Measurements from ENCODE around the gene UGT1A10.
A peak's percentile ranks its signal among the peaks of the same experiment; 100 is the strongest.
"Not testable (repeated sequence)": the region's sequence is repeated elsewhere in the genome, so short reads cannot be mapped to it uniquely, and the experiment has no call there.

Gene UGT1A10

GRCh38 chr2:233692648-233693047, 56.4 kb downstream of the UGT1A10 start, which contains the start of gene UGT1A6:
Gene UGT1A6 (plus strand): TSS chr2:233692890. CDS start chr2:233693005, 115 bp downstream.
- DNase-seq (ENCODE audit: low read depth in 2 of 2), result no peak

GRCh38 chr2:233693963-233694362, 57.7 kb downstream of the UGT1A10 start:
- no peak for DNase-seq (ENCODE audit: low read depth in 2 of 2)

GRCh38 chr2:233698740-233699139, 62.5 kb downstream of the UGT1A10 start:
- no peak for DNase-seq (ENCODE audit: low read depth in 2 of 2)

- DNase-seq (ENCODE audit: low read depth in 2 of 2), result no peak
Measured at GRCh38 chr2:233699424-233700027, 63.3 kb downstream of the UGT1A10 start.

GRCh38 chr2:233700028-233700635, 63.9 kb downstream of the UGT1A10 start:
- DNase-seq (ENCODE audit: low read depth in 2 of 2), result no peak

GRCh38 chr2:233700842-233701241, 64.6 kb downstream of the UGT1A10 start:
- DNase-seq (ENCODE audit: low read depth in 2 of 2), result not testable (repeated sequence)

GRCh38 chr2:233702238-233702637, 66.0 kb downstream of the UGT1A10 start:
- no peak for DNase-seq (ENCODE audit: low read depth in 2 of 2)

- no peak for DNase-seq (ENCODE audit: low read depth in 2 of 2)
Measured at GRCh38 chr2:233705911-233706506, 69.8 kb downstream of the UGT1A10 start.

GRCh38 chr2:233706720-233707119, 70.5 kb downstream of the UGT1A10 start:
- no peak for DNase-seq (ENCODE audit: low read depth in 2 of 2)

- DNase-seq (ENCODE audit: low read depth in 2 of 2), result no peak
Measured at GRCh38 chr2:233707940-233708644, 71.8 kb downstream of the UGT1A10 start.

GRCh38 chr2:233708942-233709341, 72.7 kb downstream of the UGT1A10 start:
- no peak for DNase-seq (ENCODE audit: low read depth in 2 of 2)

- peak; percentile 36 to 72 for DNase-seq (ENCODE audit: low read depth in 2 of 2)
Measured at GRCh38 chr2:233711312-233712008, 75.2 kb downstream of the UGT1A10 start.

- no peak for DNase-seq (ENCODE audit: low read depth in 2 of 2)
Measured at GRCh38 chr2:233712611-233713261, 76.5 kb downstream of the UGT1A10 start, which contains the start of gene UGT1A5. Gene UGT1A5 (plus strand): TSS chr2:233712907. CDS start chr2:233712992, 85 bp downstream.

GRCh38 chr2:233713262-233713615, 77.0 kb downstream of the UGT1A10 start:
- no peak for DNase-seq (ENCODE audit: low read depth in 2 of 2)

GRCh38 chr2:233714121-233714520, 77.9 kb downstream of the UGT1A10 start:
- DNase-seq (ENCODE audit: low read depth in 2 of 2), result no peak

GRCh38 chr2:233718552-233718951, 82.3 kb downstream of the UGT1A10 start, which contains the start of gene UGT1A4:
Gene UGT1A4 (plus strand): TSS chr2:233718736. CDS start chr2:233718821, 85 bp downstream.
- DNase-seq (ENCODE audit: low read depth in 2 of 2), result no peak

GRCh38 chr2:233728723-233729301, 92.6 kb downstream of the UGT1A10 start, which contains the start of gene UGT1A3:
Gene UGT1A3 (plus strand): TSS chr2:233729042. CDS start chr2:233729127, 85 bp downstream.
- no peak for DNase-seq (ENCODE audit: low read depth in 2 of 2)

GRCh38 chr2:233736868-233737653, 100.8 kb downstream of the UGT1A10 start:
- DNase-seq (ENCODE audit: low read depth in 2 of 2), result not testable (repeated sequence)

- DNase-seq (ENCODE audit: low read depth in 2 of 2), result no peak
Measured at GRCh38 chr2:233740870-233741269, 104.6 kb downstream of the UGT1A10 start.

Data from stimulated activated CD4-positive, alpha-beta T cell treated with anti-CD3 and anti-CD28 coated beads, Interleukin-12 subunit alpha, Interleukin-12 subunit beta, amount 100 ng/mL, for 24 hours (primary cell).